UCSD-AML1 (cell line): ENCODE results near the gene GRID1.

Experiments
- DNase-seq: peaks from one replicate; lab custom pipeline; 2025; ENCODE audit not compliant: unreplicated experiment; lab: John Stamatoyannopoulos, UW

The GRID1 gene

DNA sequence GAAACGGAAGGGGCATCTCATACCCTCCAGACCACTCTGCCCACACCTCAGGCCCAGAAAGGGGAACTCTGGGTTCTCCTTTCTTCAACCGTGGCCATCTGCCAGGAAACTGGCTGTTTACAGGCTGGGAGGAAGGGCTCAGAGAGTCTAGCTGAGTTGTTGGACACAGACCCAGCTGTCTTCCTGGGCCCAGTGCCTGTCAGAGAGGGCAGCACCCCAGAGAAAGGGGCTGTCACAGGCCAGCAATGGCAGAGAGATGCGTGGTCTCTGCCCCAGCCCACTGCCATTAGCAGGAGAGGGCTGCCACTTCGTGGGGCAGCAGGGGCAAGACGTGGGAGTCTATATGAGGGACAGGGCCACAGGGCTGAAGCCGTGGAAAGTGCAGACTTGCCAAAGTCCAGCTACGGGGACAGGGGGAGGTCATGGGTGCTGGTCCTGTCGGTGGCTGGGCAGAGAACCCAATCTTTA, 11.0 kb downstream of the GRID1 start:
- DNase-seq: peak; percentile 68

- DNase-seq: peak; percentile 18
These were observed 11.6 kb downstream of the GRID1 start for GRCh38 chr10:86354761-86355540.

DNA sequence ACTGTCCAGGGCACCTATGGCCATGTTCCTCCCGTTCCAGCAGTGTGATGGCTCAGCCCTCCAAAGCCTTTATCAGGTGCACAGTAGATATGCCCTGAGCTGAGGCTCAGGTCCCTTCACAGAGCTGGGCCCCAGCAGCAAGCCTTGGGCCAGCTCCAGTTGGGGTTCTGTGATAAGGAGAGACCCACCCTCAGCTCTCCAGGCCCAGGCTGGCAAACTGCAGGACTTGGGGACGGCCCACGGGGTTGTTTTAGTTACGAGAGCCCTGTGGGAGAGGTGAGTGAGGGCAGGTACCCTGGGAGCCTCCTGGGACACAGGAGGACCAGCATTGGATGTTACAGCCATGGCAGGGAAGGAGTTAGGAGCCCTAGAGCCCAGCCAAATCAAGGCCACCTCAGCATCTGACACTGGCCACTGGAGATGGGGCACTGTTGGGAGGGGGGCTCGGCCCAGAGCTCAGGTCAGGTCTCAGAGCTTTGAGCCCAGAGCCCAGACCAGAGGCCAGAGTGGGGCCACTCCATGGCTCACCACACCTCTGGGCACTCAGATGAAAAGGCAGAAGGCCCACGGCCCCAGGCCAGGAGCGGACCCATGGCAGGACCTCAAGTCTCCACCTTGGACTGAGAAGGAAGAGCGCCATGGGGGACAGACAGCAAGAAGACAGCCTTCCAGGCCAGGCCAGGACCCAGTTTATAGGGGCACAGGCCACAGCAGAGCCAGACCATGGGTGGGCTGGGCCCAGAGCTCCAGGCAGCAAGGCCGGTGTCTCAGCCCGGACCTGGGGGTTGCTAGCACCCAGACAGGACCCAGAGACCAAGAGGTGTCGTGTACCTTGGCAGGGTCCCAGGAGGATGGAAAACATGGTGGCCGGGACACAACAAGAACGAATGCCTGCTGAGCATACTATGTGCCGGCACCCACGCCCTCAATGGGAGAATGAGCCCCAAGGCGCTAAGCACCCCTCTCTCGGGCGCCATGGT, 12.8 kb downstream of the GRID1 start:
- DNase-seq: no peak

DNA sequence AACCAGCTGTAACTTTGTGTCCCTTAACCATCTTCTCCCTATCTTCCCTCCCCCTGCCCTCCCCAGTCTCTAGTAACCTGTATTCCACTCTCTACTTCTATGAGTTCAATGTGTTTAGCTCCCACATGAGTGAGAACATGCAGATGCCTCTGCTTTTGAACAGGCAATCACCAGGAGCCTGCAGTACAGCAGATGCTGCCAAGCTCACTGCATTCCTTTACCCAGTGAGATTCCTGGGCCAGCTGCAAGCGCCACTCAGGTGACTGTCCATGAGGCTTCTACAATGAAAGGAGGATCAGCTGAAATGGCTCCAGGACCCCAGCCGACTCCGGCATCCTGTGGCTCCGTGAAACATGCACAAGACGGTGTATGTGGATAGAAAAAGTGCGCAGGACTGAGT, 15.7 kb downstream of the GRID1 start:
- no peak for DNase-seq

DNA sequence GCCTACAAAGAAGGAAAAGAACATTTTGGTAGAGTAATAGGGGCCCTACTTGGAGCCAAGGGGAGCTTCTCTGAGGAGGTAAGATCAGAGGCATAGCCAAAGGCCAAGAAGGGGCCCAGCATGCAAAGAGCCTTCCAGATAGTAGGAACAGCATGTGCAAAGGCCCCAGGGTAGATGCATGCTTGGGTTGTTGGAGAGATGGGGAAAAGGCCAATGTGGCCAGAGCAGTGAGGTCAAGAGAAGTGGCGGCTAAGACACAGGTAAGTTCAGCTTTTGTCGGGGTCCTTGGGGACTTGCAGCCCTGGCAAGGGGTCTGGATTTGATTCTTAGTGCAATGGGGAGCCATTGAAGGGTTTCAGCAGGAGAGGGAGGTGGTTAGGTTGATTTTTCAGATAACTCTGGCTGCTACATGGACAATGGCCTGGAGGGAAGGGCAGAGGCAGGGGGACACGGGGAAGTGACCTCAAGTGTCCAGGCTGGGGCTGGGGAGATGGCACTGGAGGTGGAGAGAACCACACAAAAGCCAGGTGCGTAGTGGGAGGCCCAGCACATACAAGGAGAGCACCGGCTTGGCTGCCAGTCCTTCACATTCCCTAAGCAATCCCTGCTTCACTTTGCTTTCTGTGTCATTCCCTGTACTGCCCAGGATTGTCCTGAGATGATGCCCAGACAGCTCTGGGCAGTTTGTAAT, 16.5 kb downstream of the GRID1 start:
- no peak for DNase-seq

GRCh38 chr10:86349474-86349873, 17.1 kb downstream of the GRID1 start:
- peak; percentile 30 for DNase-seq

- no peak for DNase-seq
These were observed 18.0 kb downstream of the GRID1 start for GRCh38 chr10:86348321-86349210.

DNA sequence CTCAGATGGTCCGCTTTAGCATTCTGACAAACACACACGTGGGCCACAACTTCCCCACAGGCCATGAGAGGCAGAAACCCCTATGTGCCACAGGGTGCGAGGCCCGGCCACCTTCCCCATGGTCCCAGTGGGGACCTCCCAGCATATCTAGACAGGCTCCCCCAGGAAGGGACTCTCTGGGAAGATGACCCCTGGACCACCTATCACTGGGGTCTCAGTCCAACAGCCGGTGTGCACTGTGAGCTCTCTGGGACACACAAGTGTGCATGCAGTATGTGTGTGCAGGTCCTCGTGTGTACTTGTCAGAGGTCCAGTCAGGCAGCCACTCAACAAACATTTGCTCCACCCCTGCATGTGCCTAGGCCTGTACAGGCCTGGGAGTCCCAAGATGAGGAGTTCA, 18.7 kb downstream of the GRID1 start:
- no peak for DNase-seq

- no peak for DNase-seq
These were observed 19.6 kb downstream of the GRID1 start for GRCh38 chr10:86346799-86347665.

DNA sequence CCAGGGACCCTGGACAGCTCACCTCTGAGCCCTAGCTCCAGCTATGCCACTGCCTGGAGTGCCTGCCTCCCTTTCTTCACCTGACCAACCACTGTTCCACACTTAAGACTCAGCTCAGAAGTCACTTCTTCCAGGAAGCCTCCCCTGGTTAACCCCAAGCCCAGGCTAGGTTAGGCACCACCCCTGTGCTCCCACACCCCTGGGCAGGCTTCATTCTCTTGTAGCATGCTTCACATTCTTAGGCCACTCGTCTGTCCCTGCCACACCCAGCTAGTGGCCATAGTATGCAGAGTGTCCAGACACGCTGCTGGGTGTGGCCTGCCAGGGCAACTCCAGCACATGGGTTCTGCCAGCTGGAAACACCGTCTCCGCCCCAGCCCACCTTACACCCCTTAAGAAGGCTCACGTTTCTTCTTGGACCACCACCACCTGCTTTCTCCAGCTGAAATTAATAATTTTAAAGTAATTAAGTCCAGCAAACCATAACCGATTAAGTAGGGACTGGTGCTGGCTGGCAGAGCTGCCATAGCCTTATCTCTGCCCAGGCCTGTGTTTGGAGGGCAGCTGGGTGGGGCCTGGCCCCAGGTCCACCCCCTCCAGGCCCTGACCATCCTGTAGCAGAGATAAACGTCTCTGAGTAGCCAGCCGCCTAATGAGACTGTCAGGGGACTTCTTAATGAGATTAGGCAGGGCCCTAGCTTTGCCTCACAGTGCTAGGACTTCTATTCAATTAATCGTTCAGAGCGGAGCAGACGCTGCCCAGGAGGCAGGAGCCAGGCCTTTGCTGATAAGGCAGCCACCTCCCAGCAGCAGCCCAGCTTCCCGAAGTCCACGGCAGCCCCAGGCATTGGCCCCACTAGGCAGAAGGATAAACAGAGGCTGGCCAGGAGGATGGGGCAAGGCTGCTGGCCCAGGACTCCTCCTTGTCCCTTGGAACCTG, 20.5 kb downstream of the GRID1 start:
- DNase-seq: no peak

GRCh38 chr10:86345296-86345858, 21.2 kb downstream of the GRID1 start:
- DNase-seq: no peak

DNA sequence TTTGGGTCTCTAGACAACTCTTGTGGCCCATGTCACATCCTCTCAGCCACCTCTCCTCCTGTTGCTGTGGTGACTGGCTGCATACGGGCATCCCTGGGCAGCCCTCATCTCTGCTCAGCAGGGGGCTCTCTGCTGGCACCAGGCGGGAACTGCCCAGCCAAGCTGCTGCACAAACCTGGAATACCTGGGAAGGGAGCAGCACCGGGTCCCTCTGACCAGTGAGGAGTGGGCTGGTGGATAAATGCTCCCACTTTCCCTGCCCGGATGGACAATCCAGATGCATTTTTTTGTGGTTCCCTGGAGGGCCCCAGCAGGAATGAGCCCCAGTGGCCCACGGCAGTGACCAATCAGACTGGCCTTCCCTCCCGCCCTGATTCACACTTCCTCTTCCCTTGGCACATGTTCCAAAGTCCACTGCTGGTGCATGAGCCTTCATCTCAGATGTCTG, 21.9 kb downstream of the GRID1 start:
- DNase-seq: no peak

DNA sequence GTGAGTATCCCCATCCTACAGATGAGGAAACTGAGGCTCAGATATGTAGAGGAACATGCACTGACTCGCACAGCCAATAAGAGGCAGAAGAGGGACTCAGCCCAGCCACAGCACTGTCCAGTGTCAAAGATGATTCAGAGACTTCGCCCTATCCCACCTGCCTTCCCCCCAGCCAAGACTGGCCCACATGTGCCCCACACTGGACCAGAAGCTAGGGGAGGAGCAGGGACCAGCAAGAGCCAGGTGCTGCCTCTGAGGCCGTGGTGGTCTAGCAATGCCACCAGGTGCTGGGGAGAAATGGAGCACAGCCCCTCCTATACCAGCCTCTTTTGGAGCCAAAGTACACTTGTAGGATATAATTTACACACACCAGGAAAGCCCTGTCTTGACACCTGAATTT, 22.3 kb downstream of the GRID1 start:
- DNase-seq: no peak

DNA sequence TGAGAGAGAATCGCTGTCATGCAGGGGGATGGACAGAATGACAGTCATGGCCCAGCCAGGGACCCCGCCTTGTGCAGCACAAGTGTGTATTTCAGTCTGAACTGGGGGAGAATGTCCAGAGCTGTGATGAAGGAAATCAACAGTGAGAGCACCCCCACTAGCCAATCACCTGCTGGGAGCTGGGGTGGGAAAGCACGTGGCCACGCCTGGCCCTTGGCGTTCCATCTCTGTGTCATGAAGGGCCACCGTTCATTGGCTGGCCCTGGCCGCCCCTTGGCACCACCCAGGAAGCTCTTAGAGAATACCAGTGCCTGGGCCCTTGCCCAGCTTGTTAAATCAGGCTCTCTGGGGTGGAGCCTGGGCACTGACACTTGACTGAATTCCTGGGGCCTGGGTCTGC, 22.8 kb downstream of the GRID1 start:
- DNase-seq: no peak

DNA sequence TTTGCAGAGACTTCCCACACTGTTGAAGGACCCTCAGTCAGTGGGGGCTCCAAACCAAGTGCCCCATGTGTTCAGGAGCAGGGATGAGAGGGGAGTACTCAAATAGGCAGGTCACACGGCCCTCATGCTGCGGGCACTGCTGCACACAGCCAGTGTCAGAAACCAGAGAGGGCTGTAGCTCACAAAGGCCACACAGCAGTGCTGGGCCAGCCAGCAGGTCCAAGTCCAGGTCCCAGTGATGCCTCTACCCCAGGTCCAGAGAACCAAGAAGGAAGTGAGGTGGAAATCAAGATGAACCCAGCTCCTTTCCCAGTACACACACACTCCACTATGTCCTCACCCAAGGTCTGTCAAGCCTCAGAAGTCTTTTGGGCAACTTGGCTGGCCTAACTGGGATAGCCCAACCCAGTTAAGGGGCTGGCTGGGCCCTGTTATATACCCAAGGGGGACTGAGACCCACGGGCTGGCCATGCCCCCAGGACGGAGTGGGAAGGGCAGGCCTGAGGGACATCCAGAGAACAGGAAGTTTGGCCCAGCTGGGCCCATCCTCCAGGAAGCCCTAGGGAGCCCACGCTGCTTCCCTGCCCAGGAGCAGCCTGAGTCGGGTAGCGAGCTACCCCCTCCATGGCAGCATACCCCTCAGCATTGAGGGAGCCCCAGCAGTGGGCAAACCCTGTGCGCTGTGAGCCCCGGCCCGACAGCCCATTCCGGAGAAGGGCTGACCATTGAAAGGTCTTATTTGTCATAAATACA, 24.3 kb downstream of the GRID1 start:
- no peak for DNase-seq

DNA sequence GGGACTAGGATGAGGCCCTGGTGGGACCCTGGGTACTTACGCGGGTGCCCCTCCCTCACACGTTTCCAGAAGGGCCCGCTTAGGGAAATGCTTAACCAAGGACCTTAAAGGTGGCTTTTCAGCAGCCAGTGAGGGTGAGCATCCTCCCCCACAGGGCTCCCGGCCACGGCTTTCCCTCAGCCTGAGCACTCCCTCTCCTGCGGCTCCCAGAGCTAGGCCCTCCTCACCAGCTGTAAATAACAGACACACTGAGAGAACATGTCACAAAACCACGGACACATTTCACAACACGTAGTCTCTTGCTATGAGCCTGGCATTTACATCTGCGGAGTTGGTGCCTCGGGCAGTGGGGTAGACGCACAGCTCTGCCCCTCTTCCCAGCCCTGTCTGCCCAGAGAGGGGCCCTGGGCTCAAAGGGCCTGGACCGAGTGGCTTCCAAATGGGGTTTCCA, 25.2 kb downstream of the GRID1 start:
- no peak for DNase-seq

DNA sequence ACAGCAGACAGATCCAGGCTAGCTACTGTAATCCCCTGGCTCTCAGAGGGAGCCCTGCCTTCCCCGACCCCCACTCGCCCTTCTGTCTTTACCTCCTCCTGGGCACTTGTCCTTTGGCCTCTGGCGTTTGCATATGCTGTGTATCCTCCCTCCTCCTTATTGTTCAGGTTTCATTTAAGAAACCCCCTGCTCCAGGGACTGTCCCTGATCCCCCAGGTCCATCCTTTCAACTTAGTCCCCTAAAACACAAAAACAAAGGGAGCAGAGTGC, 25.7 kb downstream of the GRID1 start:
- no peak for DNase-seq
